Urothelium cell line (cell line): ENCODE measurements around the gene A1BG.
A peak's percentile ranks its signal among the peaks of the same experiment; 100 is the strongest.

Experiments
- DNase-seq: peaks from one replicate; pipeline ENCODE4 v3.0.0; 2011; ENCODE audit warnings: low spot score, mixed read lengths
- FAIRE-seq: peaks from 2 replicates; lab custom pipeline; 2011; peaks lifted over from hg19 to GRCh38; lab: Jason Lieb, UNC

The A1BG gene, protein sequence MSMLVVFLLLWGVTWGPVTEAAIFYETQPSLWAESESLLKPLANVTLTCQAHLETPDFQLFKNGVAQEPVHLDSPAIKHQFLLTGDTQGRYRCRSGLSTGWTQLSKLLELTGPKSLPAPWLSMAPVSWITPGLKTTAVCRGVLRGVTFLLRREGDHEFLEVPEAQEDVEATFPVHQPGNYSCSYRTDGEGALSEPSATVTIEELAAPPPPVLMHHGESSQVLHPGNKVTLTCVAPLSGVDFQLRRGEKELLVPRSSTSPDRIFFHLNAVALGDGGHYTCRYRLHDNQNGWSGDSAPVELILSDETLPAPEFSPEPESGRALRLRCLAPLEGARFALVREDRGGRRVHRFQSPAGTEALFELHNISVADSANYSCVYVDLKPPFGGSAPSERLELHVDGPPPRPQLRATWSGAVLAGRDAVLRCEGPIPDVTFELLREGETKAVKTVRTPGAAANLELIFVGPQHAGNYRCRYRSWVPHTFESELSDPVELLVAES

GRCh38 chr19:58352760-58353671, at the start of gene A1BG:
TSS of gene A1BG (minus strand) at chr19:58353492. CDS start at chr19:58353437, 55 bp downstream.
- FAIRE-seq (no peak), DNase-seq (no peak)

- no peak for DNase-seq
- no peak for FAIRE-seq
Measured at GRCh38 chr19:58401840-58402421, 48.6 kb upstream of the A1BG start.

DNA sequence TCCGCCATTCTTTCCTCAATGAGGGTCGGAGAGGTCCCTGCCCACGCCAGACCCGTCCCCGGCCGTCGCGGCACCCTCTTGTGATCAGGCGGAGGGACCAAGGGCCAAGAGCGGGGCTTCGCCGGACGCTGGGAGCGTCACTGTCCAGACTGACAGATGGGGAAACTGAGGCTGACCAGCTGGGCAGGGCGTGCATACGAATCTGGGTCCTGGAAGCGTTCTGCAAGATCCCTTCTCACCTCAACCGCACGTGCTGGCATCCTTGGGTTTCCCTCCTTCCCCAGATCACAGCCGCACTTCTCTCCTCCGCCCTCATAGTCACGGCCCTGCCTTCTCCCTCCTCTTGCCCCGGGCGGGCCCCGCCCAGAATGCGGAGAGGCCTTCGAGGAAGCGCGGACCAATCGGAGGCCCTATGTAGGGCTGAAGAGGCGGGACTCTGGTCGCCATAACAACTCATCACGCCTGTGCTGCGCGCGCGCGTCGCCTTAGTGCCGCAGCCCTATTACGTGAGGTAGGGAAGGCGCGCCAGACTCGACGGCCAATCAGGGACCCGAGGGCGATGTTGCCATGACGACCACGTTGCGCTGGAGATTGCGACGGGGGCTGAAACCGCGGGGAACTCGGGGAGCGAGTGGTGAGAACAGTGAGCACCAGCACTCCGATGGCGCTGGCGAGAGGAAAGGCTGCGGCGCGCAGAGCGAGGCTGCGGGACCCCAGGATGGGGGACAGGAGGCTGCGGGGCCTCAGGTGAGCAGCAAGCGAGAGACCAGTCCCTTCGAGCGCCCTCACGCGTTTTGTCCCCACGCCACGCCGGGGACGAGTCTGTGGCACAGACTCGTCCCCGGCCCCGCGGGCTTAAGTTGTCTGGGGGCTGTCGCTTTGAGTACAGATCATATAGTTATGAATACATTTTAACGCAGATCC, 47.9 kb upstream of the A1BG start:
- FAIRE-seq (peak; percentile 37), DNase-seq (peak; percentile 95)

DNA sequence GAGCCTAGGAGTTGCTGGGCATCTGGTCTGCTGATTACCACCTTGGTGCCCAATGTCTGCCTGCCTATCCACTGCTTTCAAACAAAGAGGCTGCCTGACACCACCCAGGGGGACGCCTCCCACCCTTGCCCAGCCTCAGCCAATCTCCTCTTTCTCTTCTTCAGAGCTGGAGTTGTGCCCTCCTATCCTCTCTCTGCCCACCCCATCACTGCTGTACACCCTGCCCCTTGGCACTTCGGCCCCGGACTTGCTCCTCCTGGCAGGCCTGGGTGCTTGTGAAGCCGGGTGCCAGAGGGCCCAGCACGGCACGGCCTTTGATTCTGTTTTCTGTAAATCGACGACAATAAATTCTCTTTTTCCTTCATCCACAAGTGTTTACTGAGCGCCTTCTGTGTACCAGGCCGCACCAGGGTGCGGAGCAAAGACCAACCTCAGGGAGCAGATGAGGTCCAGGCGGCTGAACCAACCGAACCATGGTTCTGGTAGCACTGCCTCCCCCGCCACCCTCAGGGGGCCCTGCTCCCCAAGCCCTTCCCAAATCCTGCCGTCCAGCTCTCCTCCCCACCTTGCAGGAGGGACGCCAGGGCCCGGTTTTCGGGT, 47.1 kb upstream of the A1BG start:
- no peak for DNase-seq

DNA sequence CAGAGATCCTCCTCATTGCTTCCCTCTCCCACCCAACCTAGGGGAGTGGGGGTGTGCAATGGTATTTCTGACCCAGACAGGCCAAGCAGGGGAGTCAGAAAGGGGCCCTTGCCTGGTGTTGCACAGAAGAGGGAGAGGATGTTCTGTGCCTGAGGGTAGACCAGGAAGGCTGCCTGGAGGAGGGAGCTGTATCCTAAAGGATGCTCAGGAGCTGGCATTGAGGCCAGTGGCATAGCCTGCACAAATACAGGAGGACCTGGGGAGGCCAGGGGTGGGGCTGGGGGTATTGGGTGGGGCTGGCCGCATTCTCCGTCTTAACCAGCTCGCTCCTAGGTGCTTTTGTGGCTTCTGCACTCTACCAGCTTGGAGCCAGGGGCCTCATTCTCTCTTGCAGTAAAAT, 46.6 kb upstream of the A1BG start:
- FAIRE-seq (no peak), DNase-seq (no peak)

More for the DNA sequence above, 47.1 kb upstream of the A1BG start:
- FAIRE-seq = no peak

GRCh38 chr19:58398545-58398944, 45.3 kb upstream of the A1BG start:
- DNase-seq (no peak), FAIRE-seq (no peak)

- FAIRE-seq = no peak
- no peak for DNase-seq
Measured at GRCh38 chr19:58398087-58398486, 44.8 kb upstream of the A1BG start.

- no peak for DNase-seq
- FAIRE-seq = no peak
Measured at GRCh38 chr19:58397533-58398037, 44.3 kb upstream of the A1BG start.

- DNase-seq (no peak), FAIRE-seq (no peak)
Measured at GRCh38 chr19:58396691-58397532, 43.6 kb upstream of the A1BG start.

DNA sequence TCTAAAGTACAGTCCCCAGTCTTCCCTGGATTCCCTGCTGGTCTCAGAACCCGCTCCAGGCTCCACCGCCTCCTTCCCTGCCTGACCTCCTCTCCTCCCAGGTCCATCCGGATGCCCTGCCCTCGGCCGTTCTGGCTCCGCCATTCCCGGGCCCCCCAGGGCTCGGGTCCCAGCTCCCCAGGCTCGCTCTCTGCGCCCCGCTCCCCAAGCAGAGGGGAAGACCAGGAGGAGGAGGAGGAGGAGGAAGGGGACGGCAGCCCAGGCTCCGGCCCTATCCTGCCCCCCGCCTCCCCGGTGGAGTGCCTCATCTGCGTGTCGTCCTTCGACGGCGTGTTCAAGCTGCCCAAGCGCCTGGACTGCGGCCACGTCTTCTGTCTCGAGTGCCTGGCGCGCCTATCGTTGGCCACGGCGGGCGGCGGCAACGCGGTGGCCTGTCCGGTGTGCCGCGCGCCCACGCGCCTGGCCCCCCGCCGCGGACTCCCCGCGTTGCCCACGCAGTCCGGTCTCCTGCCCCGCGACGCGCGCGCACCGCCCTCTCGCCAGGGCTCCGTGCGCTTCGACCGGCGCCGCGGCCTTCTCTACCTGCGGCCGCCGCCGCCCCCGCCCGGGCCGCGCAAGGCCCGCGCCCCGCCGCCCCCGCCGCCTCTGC, 42.8 kb upstream of the A1BG start:
- DNase-seq (no peak), FAIRE-seq (no peak)

DNA sequence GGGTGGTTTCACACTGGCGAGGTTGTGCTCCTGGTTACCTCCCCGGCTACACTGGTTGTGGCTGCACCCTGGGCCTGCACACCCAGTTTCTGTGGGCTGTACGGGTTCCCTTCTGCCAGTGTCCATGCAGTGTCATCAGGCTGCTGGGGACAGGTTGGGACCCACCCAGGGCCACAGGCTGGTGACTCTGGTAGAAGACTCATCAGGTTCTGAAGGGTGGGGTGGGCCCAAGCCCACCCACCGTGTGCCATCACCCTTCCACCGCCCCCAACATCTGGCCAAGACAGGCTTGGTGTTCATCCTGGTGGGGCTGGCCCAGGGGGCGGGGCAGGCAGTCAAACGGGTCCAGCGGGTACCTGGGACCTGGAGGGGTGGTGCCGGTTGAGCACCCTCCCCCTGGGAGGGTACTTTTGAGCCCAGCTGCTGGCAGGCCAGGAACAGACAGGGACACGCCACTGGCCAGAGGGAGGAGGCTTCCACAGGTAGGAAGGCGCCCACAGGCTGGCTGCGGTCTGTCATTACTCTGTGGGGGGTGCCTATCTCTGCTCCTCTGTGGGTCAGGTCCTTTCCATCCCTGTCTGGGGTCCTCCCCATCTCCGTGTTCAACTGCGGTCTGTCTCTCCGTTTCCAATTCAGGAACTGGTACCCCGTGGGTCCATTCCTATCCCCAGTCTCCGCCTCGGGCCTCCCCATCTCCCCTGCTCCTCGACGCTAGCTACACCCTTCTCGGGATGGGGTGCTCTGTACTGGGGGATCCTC, 42.1 kb upstream of the A1BG start, which contains the start of gene RNF225:
Gene RNF225, plus strand, starts transcription at position 437 of the 759 bp plus-strand sequence. CDS start 434 bp downstream, outside the sequence.
- DNase-seq (no peak), FAIRE-seq (no peak)

DNA sequence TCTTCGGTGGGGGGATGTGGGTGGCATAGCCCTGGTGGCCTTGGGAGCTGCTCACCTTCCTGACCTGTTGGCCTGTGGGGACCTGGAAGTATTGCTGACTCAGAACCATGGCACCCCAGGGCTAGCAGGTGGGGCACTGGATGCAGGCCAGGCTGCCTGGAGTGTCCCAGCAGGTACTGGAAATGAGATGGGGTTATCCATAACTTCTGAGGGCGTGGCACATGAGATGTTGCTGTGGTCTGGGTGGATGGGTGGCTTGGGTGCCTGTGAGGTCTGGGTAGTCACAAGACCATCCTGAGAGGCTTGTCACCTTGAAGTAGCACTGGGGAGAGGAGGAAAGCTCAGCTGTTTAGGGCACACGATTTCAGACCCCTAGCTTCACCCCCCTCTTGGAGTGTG, 41.5 kb upstream of the A1BG start:
- DNase-seq (no peak), FAIRE-seq (no peak)

- no peak for DNase-seq
- FAIRE-seq = no peak
Measured at GRCh38 chr19:58393725-58394033, 40.4 kb upstream of the A1BG start.

GRCh38 chr19:58392945-58393724, 39.8 kb upstream of the A1BG start:
- FAIRE-seq = no peak

GRCh38 chr19:58388175-58388526, 34.9 kb upstream of the A1BG start:
- no peak for DNase-seq

More at GRCh38 chr19:58392945-58393724, 39.8 kb upstream of the A1BG start:
- DNase-seq = no peak

DNA sequence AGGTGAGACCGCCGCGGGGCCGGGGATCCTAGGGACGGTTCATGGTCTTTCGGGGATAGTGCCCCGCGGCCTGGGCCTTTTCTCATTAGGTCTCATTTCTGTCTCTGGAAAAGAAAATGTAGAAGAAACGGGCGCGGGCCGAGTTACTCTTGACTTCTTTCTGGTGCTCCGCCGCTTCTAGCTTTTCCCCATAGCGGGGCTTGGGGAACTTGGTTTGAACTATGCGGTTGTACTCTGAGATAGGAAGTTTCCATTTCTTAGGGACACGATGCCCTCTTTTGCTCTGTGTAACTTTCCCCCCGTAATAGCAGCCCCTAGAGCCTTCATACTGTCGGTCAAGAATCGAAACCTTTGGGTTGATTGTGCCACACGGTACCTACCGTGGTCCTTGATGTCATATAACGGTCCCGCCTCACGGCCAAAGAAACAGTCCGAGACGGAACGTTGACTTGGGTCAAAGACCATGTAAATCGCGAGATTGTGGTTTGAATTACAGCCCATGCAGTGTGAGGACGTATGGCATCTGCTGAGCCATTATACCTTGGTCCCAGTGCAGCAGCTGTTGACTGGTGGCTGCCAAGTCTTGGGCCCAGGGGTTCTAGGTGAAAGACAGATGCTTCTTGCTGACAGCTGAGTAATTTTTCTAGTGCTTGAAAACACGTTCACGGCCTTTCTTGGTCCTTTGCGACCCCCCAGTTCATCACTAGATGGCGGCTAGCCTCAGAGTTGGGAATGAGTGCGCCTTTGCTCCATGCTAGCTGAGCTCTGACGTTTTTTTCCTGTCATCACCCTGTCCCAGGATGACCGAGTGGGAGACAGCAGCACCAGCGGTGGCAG, 34.3 kb upstream of the A1BG start:
- DNase-seq (no peak), FAIRE-seq (no peak)

More at GRCh38 chr19:58388175-58388526, 34.9 kb upstream of the A1BG start:
- no peak for FAIRE-seq
